ENCODE data around the gene MRAP2. TPM values are rescaled to one million over a fixed set of nuclear protein-coding genes. Genes with fewer than 3 reads are reported as not detected.

MRAP2 gene
- polyA plus RNA-seq, 1 donor from 2014 or later = 1.0 TPM

DNA sequence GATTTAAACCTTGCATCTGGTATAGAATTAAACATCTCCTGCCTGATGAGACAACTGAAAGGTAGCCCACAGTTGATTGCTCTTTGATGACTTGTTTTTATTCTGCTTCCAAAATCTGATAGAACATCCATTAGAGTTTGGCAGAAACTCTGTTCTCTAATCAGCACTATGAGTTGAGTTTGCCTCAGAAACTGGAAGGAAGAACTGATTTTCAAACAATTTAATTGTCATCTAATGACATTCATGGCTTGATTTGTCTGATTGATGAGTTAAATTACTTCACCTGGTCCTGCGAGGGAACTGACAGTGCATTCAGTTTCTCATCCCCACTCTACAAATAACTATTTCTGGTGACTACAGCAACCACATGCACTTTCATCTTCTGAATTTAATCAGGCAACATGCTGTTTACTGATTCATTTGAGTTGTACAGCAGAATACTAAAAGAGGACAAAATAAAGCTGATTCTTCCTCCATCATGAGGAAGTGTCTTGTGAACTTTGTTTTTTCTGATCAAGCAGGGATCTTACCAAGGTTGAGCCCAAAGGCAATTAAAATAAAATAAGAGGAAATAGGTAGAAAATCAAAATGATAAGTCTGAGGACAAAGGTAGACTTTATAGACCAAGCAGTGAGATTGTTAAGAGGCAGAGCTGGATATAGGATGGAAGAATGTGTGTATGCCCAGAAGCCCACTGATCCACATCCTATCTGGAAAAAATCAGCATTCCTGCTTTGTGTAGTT, 15.7 kb upstream of the MRAP2 start:
- H2AFZ ChIP-seq (ENCODE audit: low read depth, low read length) = no peak overlapping the region
- no peaks in the 10 kb centered on the region for H3K27me3 ChIP-seq (ENCODE audit: insufficient read depth, low read depth, low read length)
- no peaks in the 10 kb centered on the region for H3F3A ChIP-seq (ENCODE audit: insufficient read depth, low read length, poor library complexity, severe bottlenecking)
- TF ChIP-seq EP300 (conservative IDR thresholded peaks at IDR 0.05; ENCODE audit: poor library complexity, severe bottlenecking) = no peak
- TF ChIP-seq EZH2 (IDR thresholded peaks at IDR 0.05; ENCODE audit: borderline replicate concordance, insufficient read depth, low read length, poor library complexity, severe bottlenecking) = no peak
- no peak for TF ChIP-seq TAF1 (IDR thresholded peaks at IDR 0.05; ENCODE audit: low read depth)
- TF ChIP-seq, protein P1, sequence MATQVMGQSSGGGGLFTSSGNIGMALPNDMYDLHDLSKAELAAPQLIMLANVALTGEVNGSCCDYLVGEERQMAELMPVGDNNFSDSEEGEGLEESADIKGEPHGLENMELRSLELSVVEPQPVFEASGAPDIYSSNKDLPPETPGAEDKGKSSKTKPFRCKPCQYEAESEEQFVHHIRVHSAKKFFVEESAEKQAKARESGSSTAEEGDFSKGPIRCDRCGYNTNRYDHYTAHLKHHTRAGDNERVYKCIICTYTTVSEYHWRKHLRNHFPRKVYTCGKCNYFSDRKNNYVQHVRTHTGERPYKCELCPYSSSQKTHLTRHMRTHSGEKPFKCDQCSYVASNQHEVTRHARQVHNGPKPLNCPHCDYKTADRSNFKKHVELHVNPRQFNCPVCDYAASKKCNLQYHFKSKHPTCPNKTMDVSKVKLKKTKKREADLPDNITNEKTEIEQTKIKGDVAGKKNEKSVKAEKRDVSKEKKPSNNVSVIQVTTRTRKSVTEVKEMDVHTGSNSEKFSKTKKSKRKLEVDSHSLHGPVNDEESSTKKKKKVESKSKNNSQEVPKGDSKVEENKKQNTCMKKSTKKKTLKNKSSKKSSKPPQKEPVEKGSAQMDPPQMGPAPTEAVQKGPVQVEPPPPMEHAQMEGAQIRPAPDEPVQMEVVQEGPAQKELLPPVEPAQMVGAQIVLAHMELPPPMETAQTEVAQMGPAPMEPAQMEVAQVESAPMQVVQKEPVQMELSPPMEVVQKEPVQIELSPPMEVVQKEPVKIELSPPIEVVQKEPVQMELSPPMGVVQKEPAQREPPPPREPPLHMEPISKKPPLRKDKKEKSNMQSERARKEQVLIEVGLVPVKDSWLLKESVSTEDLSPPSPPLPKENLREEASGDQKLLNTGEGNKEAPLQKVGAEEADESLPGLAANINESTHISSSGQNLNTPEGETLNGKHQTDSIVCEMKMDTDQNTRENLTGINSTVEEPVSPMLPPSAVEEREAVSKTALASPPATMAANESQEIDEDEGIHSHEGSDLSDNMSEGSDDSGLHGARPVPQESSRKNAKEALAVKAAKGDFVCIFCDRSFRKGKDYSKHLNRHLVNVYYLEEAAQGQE (IDR thresholded peaks at IDR 0.05; ENCODE audit: borderline replicate concordance) = no peak
- no peaks in the 10 kb centered on the region for H3K9me2 ChIP-seq (ENCODE audit: insufficient read depth, low read length)
- H3K9me3 ChIP-seq (ENCODE audit: low read length) = no peaks in the 10 kb centered on the region
- no peaks in the 10 kb centered on the region for H4K20me1 ChIP-seq (ENCODE audit: insufficient read depth)
- H3K36me3 ChIP-seq (ENCODE audit: insufficient read depth, low read length) = no peaks in the 10 kb centered on the region
- no peak overlapping the region for H3K4me2 ChIP-seq (ENCODE audit: low read length)
- H3K79me2 ChIP-seq (replicated peaks; ENCODE audit: insufficient read depth, low read length) = no peaks in the 10 kb centered on the region
- H3K4me3 ChIP-seq (ENCODE audit: low read length) = no peak overlapping the region
- no peak overlapping the region for H3K9ac ChIP-seq (ENCODE audit: low read length)
- H3K27ac ChIP-seq (ENCODE audit: low read length) = no peak overlapping the region

DNA sequence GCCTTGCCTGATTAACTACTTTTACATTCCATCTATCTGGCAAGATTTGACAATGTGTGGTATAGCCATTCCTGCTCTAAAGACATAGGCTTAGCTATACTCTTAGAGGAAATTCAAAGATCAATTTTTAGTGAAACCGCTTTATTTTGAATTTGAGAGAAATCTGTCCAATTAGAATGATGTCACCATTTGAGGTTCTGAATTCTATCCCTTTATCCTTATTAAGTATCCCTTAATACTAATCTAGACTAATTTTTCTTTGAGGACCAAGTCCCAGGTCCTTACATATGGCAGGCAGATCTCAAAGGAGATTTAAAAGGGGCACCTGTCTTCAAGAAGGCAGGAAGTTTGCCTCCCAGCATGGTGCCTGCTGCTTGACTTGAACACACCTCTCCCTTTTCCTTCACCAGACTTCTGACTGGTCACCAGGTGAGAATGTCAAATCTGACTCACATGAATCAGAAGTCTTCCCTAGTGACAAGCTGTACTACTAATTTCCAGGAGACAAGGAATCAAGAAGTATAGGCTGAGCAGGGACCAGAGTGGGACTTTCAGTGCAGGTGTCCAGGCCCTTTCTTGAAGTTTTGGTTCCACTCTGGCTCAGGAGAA, 15.0 kb upstream of the MRAP2 start:
- Histone ChIP-seq H3K27me3 (ENCODE audit: insufficient read depth, low read depth, low read length) (no peaks in the 10 kb centered on the region), H3F3A (ENCODE audit: insufficient read depth, low read length, poor library complexity, severe bottlenecking) (no peaks in the 10 kb centered on the region), H3K9ac (ENCODE audit: low read length) (no peak overlapping the region), H3K9me3 (ENCODE audit: low read length) (no peaks in the 10 kb centered on the region), H3K36me3 (ENCODE audit: insufficient read depth, low read length) (no peaks in the 10 kb centered on the region), H4K20me1 (ENCODE audit: insufficient read depth) (no peaks in the 10 kb centered on the region), H3K9me2 (ENCODE audit: insufficient read depth, low read length) (no peaks in the 10 kb centered on the region), H3K4me3 (ENCODE audit: low read length) (no peak overlapping the region), H3K27ac (ENCODE audit: low read length) (no peak overlapping the region), H2AFZ (ENCODE audit: low read depth, low read length) (no peak overlapping the region), H3K79me2 (replicated peaks; ENCODE audit: insufficient read depth, low read length) (no peaks in the 10 kb centered on the region), H3K4me2 (ENCODE audit: low read length) (no peak overlapping the region)
- TF ChIP-seq MXI1 (conservative IDR thresholded peaks at IDR 0.05; ENCODE audit: poor library complexity, severe bottlenecking) (no peak), SMC3 (conservative IDR thresholded peaks at IDR 0.05; ENCODE audit: poor library complexity) (no peak), CTCF (IDR thresholded peaks at IDR 0.05; ENCODE audit: poor library complexity, severe bottlenecking) (no peak), EP300 (conservative IDR thresholded peaks at IDR 0.05; ENCODE audit: poor library complexity, severe bottlenecking) (no peak), RAD21 (conservative IDR thresholded peaks at IDR 0.05) (no peak)

Measured in neural cell (in vitro differentiated cells).